Endothelial cell of umbilical vein (primary cell): ENCODE results near the gene ITIH4. TPM values are rescaled to one million over a fixed set of nuclear protein-coding genes. Genes with fewer than 3 reads are reported as not detected.

Experiments
- BruUV-seq: library from RNA; stranded (reverse); fragments of 400-500 nt; replicated peaks from 2 replicates; lab custom pipeline; 2021; lab: Mats Ljungman, UMichigan
- CTCF ChIA-PET: fragments of 300-600, 350-600 bp; sonication (Branson Sonifier 250); formaldehyde crosslinking; loops from one replicate; lab custom pipeline; 2021; ENCODE audit warnings: antibody characterized with exemption, inconsistent platforms; lab: Charles Lee
- POLR2A ChIA-PET: fragments of 300-600, 350-600 bp; sonication (Branson Sonifier 250); formaldehyde crosslinking; loops from one replicate; lab custom pipeline; 2021; ENCODE audit warnings: antibody characterized with exemption, inconsistent platforms; lab: Charles Lee
- DNase-seq: peaks from one replicate; pipeline ENCODE4 v3.0.0-alpha.2; 2011; ENCODE audit warnings: low read depth, low spot score
- FAIRE-seq: peaks from 2 replicates; lab custom pipeline; 2011; peaks lifted over from hg19 to GRCh38; lab: Jason Lieb, UNC
- H2AFZ ChIP-seq: 2 replicates; pipeline ENCODE4 v1.6.0; 2012; ENCODE audit warnings: low read depth, low read length, control low read depth, inconsistent platforms
- H3K27ac ChIP-seq: 2 replicates; pipeline ENCODE4 v1.5.1; 2011; ENCODE audit warnings: low read depth, mild to moderate bottlenecking, control low read depth, low read length, moderate library complexity; ENCODE audit not compliant: insufficient read depth
- H3K27me3 ChIP-seq, 2 experiments: 2 replicates each; pipeline versions ENCODE4 v1.6.0 to v1.6.1; 2011; ENCODE audit warnings: low read length in 2 of 2, mixed read lengths in 1 of 2; ENCODE audit not compliant: control insufficient read depth in 2 of 2, insufficient read depth in 2 of 2
- H3K36me3 ChIP-seq, 2 experiments: 2 replicates in 1 of 2; 3 replicates in 1 of 2; pipeline ENCODE4 v1.5.1; 2011; ENCODE audit warnings: low read length in 2 of 2, mild to moderate bottlenecking in 1 of 2, moderate library complexity in 1 of 2; ENCODE audit not compliant: control insufficient read depth in 2 of 2, insufficient read depth in 2 of 2; ENCODE audit errors: extremely low read depth in 1 of 2
- H3K4me1 ChIP-seq: 3 replicates; pipeline ENCODE4 v1.5.1; 2011; ENCODE audit warnings: mild to moderate bottlenecking, low read length; ENCODE audit not compliant: control insufficient read depth, insufficient read depth; ENCODE audit errors: extremely low read depth
- H3K4me2 ChIP-seq: 2 replicates; pipeline ENCODE4 v1.6.1; 2011; ENCODE audit warnings: low read length, control low read depth, mixed read lengths; ENCODE audit not compliant: insufficient read depth
- H3K4me3 ChIP-seq, 3 experiments: fragments of 200-600 bp in 1 of 3; sonication (generic), shearing (Covaris generic) in 1 of 3; replicated peaks in 1 of 3; 2 replicates each; pipeline ENCODE4 v1.5.1; 2011 to 2016; ENCODE audit warnings: control low read depth in 3 of 3, low read length in 3 of 3, mild to moderate bottlenecking in 2 of 3, inconsistent platforms in 1 of 3, low read depth in 1 of 3, moderate library complexity in 1 of 3; ENCODE audit not compliant: insufficient read depth in 1 of 3
- H3K79me2 ChIP-seq: 2 replicates; pipeline ENCODE4 v1.6.0; 2012; ENCODE audit warnings: low read length, inconsistent platforms; ENCODE audit not compliant: control insufficient read depth, insufficient read depth
- H3K9ac ChIP-seq: replicated peaks from 2 replicates; pipeline ENCODE3; 2011; ENCODE audit warnings: low read length, control low read depth; ENCODE audit not compliant: insufficient read depth; ENCODE audit errors: extremely low read depth
- H3K9me1 ChIP-seq: replicated peaks from 3 replicates; pipeline ENCODE4 v1.6.0; 2011; ENCODE audit warnings: mild to moderate bottlenecking, low read length; ENCODE audit not compliant: control insufficient read depth, insufficient read depth; ENCODE audit errors: extremely low read depth
- H3K9me3 ChIP-seq: replicated peaks from 2 replicates; pipeline ENCODE4 v1.5.1; 2012; ENCODE audit warnings: low read length, inconsistent platforms; ENCODE audit not compliant: control insufficient read depth, insufficient read depth
- H4K20me1 ChIP-seq: replicated peaks from 2 replicates; pipeline ENCODE3; 2011; ENCODE audit warnings: mild to moderate bottlenecking, low read length; ENCODE audit not compliant: control insufficient read depth, insufficient read depth; ENCODE audit errors: extremely low read depth
- EZH2 ChIP-seq: IDR thresholded peaks from 2 replicates; pipeline ENCODE4 v1.6.1; 2012; ENCODE audit warnings: borderline replicate concordance, low read depth, mild to moderate bottlenecking, moderate library complexity, low read length, inconsistent platforms; ENCODE audit not compliant: severe bottlenecking
- FOS ChIP-seq: IDR thresholded peaks from 2 replicates; pipeline ENCODE4 v1.6.1; 2011; ENCODE audit warnings: mild to moderate bottlenecking, low read length, moderate library complexity, borderline replicate concordance; ENCODE audit not compliant: insufficient read depth
- GATA2 ChIP-seq: IDR thresholded peaks from 2 replicates; pipeline ENCODE4 v1.7.0; 2011; ENCODE audit warnings: low read depth, mild to moderate bottlenecking, moderate library complexity, mixed read lengths, low read length; ENCODE audit not compliant: insufficient read length, insufficient read depth
- JUN ChIP-seq: IDR thresholded peaks from 2 replicates; pipeline ENCODE4 v1.6.1; 2011; ENCODE audit warnings: borderline replicate concordance, low read depth; ENCODE audit not compliant: insufficient read length, insufficient read depth
- MYC ChIP-seq: IDR thresholded peaks from one replicate; pipeline ENCODE4 v1.6.1; 2011; ENCODE audit warnings: mild to moderate bottlenecking, low read depth, low read length
- POLR2A ChIP-seq: IDR thresholded peaks from 2 replicates; pipeline ENCODE4 v1.6.1; 2012; ENCODE audit warnings: low read depth, mild to moderate bottlenecking, control low read depth, low read length
- POLR2AphosphoS5 ChIP-seq: IDR thresholded peaks from 2 replicates; pipeline ENCODE4 v1.6.1; 2012; ENCODE audit warnings: low read depth, mild to moderate bottlenecking, control low read depth, low read length, moderate library complexity; ENCODE audit not compliant: insufficient read depth
- dilution Hi-C: fragments of 300-500 bp; cut with MboI; formaldehyde crosslinking; loops from one replicate; pipeline ENCODE4 v1.15.0; 2019; ENCODE audit warnings: low sequenced_read_pairs; ENCODE audit not compliant: extremely low pct_ligation_motif_present
- intact Hi-C: fragments of 100-400 bp; cut with micrococcal nuclease; formaldehyde crosslinking; loops from one replicate; pipeline ENCODE4 v1.10.0; 2022
- polyA plus RNA-seq, 4 experiments: library from polyadenylated mRNA; depleted of rRNA in 3 of 4; stranded (reverse) in 3 of 4; unstranded in 1 of 4; fragments of >200 nt; gene quantifications; 2 replicates each; pipeline versions ENCODE4 v1.2.1 to v1.2.3, GENCODE V29; 2011 to 2012; ENCODE audit warnings: missing spikeins in 1 of 4
- total RNA-seq: library from RNA; stranded (reverse); gene quantifications from 2 replicates; pipeline ENCODE4 v1.2.3, GENCODE V29; 2021
- TF ChIP-seq, protein P1 (sequence below), 2 donors: IDR thresholded peaks; 1 replicate in 1 of 2; 2 replicates in 1 of 2; pipeline ENCODE4 v1.5.1; 2011; ENCODE audit warnings: low read length in 2 of 2, mild to moderate bottlenecking in 2 of 2, moderate library complexity in 2 of 2, control low read depth in 1 of 2, inconsistent platforms in 1 of 2, low read depth in 1 of 2; ENCODE audit not compliant: insufficient read depth in 1 of 2; ENCODE audit errors: extremely low read depth in 1 of 2
- TF ChIP-seq, protein P2 (sequence below): IDR thresholded peaks from 2 replicates; pipeline ENCODE4 v1.6.1; 2011; ENCODE audit not compliant: insufficient read depth, insufficient read length

The ITIH4 gene
- total and polyA plus RNA-seq, 2 donors (not counting 3 experiments of a cell fraction or from before 2014, with no cell fraction given) = 0.17 to 2.4 TPM

DNA sequence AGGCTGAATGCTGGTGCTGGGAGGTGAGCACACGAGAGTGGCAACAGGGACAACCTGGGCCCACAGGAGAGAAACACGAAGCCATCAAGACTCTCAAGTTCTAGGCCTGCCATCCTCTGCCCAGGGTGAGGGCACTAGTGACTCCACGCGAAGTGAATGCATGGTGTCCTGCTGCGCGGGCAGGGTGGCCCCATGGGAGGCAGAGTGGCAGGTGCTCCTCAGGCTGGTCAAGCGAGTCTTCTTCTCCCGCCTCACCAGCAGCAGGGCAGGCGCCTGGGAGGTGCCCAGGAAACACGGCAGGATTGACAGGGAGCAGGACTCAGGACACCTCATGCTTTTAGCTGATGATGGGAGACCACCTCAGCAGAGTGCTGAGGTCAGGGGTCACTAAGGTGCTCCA lies 40.0 kb upstream of the ITIH4 start:
- FAIRE-seq (no peak), DNase-seq (no peak)
- Histone ChIP-seq H3K9ac (no peak overlapping the region), H3K4me3 (no peak overlapping the region), H4K20me1 (no peaks in the 10 kb centered on the region), H3K27me3 (no peaks in the 10 kb centered on the region), H3K79me2 (no peaks in the 10 kb centered on the region), H3K9me3 (no peaks in the 10 kb centered on the region), H3K9me1 (no peaks in the 10 kb centered on the region), H3K4me2 (no peak overlapping the region), H2AFZ (no peak overlapping the region), H3K27ac (no peak overlapping the region), H3K36me3 (no peaks in the 10 kb centered on the region), H3K4me1 (no peaks in the 10 kb centered on the region)
- intact Hi-C loops = no loop called here
- TF ChIP-seq POLR2A (no peak), POLR2AphosphoS5 (no peak), GATA2 (no peak), FOS (no peak), EZH2 (no peak), MYC (no peak), JUN (no peak)
- TF ChIP-seq, protein P1, sequence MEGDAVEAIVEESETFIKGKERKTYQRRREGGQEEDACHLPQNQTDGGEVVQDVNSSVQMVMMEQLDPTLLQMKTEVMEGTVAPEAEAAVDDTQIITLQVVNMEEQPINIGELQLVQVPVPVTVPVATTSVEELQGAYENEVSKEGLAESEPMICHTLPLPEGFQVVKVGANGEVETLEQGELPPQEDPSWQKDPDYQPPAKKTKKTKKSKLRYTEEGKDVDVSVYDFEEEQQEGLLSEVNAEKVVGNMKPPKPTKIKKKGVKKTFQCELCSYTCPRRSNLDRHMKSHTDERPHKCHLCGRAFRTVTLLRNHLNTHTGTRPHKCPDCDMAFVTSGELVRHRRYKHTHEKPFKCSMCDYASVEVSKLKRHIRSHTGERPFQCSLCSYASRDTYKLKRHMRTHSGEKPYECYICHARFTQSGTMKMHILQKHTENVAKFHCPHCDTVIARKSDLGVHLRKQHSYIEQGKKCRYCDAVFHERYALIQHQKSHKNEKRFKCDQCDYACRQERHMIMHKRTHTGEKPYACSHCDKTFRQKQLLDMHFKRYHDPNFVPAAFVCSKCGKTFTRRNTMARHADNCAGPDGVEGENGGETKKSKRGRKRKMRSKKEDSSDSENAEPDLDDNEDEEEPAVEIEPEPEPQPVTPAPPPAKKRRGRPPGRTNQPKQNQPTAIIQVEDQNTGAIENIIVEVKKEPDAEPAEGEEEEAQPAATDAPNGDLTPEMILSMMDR (IDR thresholded peaks at IDR 0.05; ENCODE audit: extremely low read depth in 1 of 2, insufficient read depth in 1 of 2, low read depth in 1 of 2, low read length in 2 of 2) = no peak
- TF ChIP-seq, protein P2, sequence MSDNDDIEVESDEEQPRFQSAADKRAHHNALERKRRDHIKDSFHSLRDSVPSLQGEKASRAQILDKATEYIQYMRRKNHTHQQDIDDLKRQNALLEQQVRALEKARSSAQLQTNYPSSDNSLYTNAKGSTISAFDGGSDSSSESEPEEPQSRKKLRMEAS = no peak
- ChIA-PET POLR2A (no interaction called here), CTCF (interaction anchor here (1.1 kb wide), 1 partner anchor 65 kb away, joined by 3 read pairs; no protein-coding TSS in a partner anchor)
- no TSS peak for BruUV-seq
- dilution Hi-C loops = no loop called here
